Thyroid gland (tissue), 4 donors: ENCODE results near the gene SLC9A1. TPM values are rescaled to one million over a fixed set of nuclear protein-coding genes. Genes with fewer than 3 reads are reported as not detected.

ENCODE experiments used
- DNase-seq, 2 donors: peaks; one replicate each; pipeline ENCODE4 v3.0.0-alpha.2; 2019
- H3K27ac ChIP-seq, 3 donors: fragments of 200-600 bp; sonication (generic); 1 replicate in 2 of 3; 2 replicates in 1 of 3; pipeline ENCODE4 v1.5.1; 2016 to 2019; ENCODE audit warnings: mild to moderate bottlenecking in 1 of 3, moderate library complexity in 1 of 3
- H3K27me3 ChIP-seq: fragments of 200-600 bp; sonication (generic); one replicate; pipeline ENCODE4 v1.5.1; 2019
- H3K36me3 ChIP-seq, 2 donors: fragments of 200-600 bp; sonication (generic); one replicate each; pipeline ENCODE4 v1.5.1; 2016 to 2019
- H3K4me1 ChIP-seq, 2 donors: fragments of 200-600 bp; sonication (generic); one replicate each; pipeline ENCODE4 v1.5.1; 2017 to 2019
- H3K4me3 ChIP-seq, 3 donors: fragments of 200-600 bp; sonication (generic); replicated peaks in 1 of 3; 1 replicate in 2 of 3; 2 replicates in 1 of 3; pipeline ENCODE4 v1.5.1; 2016; ENCODE audit warnings: mild to moderate bottlenecking in 1 of 3
- H3K9me3 ChIP-seq: fragments of 200-600 bp; sonication (generic); one replicate; pipeline ENCODE4 v1.5.1; 2017
- POLR2A ChIP-seq, 2 donors: fragments of 450-650 bp; IDR thresholded peaks; one replicate each; pipeline ENCODE4 v1.6.1; 2017; ENCODE audit warnings: antibody characterized with exemption in 2 of 2, mild to moderate bottlenecking in 2 of 2, moderate library complexity in 1 of 2
- WGBS, 2 donors: methylation state at CpG; one replicate each; pipeline ENCODE4 v1.1.5; 2017; 5-methylcytosine and 5-hydroxymethylcytosine counted together
- intact Hi-C: fragments of 100-400 bp; cut with DNase I; formaldehyde crosslinking; loops from one replicate; pipeline ENCODE4 v1.15.1; 2023
- total RNA-seq, 4 donors: library from RNA; depleted of rRNA; stranded (reverse); fragments of >200 nt; gene quantifications; one replicate each; pipeline ENCODE4 v1.2.3, GENCODE V29; 2016
- TF ChIP-seq, protein P1 (sequence below), 6 experiments: fragments of 200-600 bp in 3 of 6; fragments of 450-650 bp in 3 of 6; sonication (generic) in 3 of 6; IDR thresholded peaks; one replicate each; pipeline ENCODE4 v1.5.1; 2016 to 2019; ENCODE audit warnings: antibody characterized with exemption in 6 of 6, mild to moderate bottlenecking in 2 of 6, inconsistent platforms in 1 of 6, moderate library complexity in 1 of 6

The SLC9A1 gene
- total RNA-seq, 4 donors from 2014 or later = 13.3 to 26.1 (median 19.9) TPM

DNA sequence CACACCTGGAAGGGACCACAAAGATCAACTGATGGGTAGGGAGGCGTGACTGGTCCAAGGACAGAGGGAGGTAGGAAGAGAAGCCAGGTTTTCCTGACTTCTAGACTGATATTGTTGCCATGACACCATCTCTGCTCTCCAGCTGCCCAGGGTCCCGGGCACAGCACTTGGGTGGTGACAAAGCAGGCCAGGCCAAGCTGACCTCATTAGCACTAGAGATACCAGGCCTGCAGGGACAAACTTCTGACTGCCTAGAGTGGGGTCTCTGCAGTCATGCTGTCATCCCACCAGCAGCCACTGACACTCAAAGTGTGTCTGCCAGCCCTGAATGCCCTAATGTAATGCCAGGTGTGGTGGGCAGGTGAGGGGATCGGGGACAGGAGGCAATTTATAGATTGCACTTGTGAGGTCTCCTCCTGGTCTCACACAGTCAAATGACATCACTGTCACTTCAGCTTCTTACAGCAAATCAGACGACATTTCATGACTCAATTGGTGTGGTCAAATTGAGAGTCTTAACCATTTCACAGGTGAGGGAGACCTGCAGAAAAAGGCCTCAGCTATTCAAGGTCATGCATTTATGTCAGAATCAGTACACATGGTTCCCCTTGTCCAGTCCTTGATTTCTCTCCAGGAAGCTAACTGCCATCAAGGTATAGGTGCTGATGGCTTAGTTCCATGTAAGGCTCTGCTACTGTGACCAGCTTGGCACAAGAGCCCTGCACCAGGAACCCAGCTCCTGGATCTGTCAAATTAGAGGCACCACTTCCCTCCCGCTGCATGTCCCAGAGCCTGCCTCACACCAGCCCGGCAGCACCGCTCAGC is 2.7 kb downstream of the SLC9A1 start:
- Histone ChIP-seq H3K27me3 (no peaks in the 10 kb centered on the region), H3K4me3 (peak overlapping the region in 1 of 3 donors; percentile 46), H3K27ac (peak overlapping the region; percentile 77 to 90 (median 87)), H3K9me3 (no peaks in the 10 kb centered on the region), H3K36me3 (no peaks in the 10 kb centered on the region), H3K4me1 (peaks cover 32 to 52% of the 10 kb centered on the region in 2 donors)
- DNase-seq = peak; percentile 34 to 45
- no peak for TF ChIP-seq POLR2A (IDR thresholded peaks at IDR 0.05)
- TF ChIP-seq, protein P1, sequence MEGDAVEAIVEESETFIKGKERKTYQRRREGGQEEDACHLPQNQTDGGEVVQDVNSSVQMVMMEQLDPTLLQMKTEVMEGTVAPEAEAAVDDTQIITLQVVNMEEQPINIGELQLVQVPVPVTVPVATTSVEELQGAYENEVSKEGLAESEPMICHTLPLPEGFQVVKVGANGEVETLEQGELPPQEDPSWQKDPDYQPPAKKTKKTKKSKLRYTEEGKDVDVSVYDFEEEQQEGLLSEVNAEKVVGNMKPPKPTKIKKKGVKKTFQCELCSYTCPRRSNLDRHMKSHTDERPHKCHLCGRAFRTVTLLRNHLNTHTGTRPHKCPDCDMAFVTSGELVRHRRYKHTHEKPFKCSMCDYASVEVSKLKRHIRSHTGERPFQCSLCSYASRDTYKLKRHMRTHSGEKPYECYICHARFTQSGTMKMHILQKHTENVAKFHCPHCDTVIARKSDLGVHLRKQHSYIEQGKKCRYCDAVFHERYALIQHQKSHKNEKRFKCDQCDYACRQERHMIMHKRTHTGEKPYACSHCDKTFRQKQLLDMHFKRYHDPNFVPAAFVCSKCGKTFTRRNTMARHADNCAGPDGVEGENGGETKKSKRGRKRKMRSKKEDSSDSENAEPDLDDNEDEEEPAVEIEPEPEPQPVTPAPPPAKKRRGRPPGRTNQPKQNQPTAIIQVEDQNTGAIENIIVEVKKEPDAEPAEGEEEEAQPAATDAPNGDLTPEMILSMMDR (IDR thresholded peaks at IDR 0.05) = no peak
- intact Hi-C loops = loop anchor here (5.0 to 10.0 kb wide), 2 partner anchors 40 to 83 kb away; partner anchors contain the start of gene WDTC1
- 66 to 72% methylated on average over 4 to 7 of the region's 7 CpGs for WGBS, 2 donors

- intact Hi-C loops = loop anchor here (5.0 to 10.0 kb wide), 2 partner anchors 38 to 84 kb away; partner anchors contain the start of gene WDTC1
- no peak for DNase-seq
- H3K4me3 ChIP-seq = no peak overlapping the region
- 82 to 91% methylated on average over 3 of the region's 3 CpGs for WGBS, 2 donors
- no peaks in the 10 kb centered on the region for H3K9me3 ChIP-seq
- H3K4me1 ChIP-seq = peaks cover 32 to 55% of the 10 kb centered on the region in 2 donors
- no peaks in the 10 kb centered on the region for H3K27me3 ChIP-seq
- H3K27ac ChIP-seq = no peak overlapping the region
- H3K36me3 ChIP-seq = no peaks in the 10 kb centered on the region
- TF ChIP-seq POLR2A (IDR thresholded peaks at IDR 0.05) = no peak
- TF ChIP-seq, protein P1 (IDR thresholded peaks at IDR 0.05) = no peak
Observed at GRCh38 chr1:27150641-27151040, 4.3 kb downstream of the SLC9A1 start.

GRCh38 chr1:27150183-27150582 is 4.7 kb downstream of the SLC9A1 start:
- Histone ChIP-seq H3K9me3 (no peaks in the 10 kb centered on the region), H3K4me1 (peaks cover 32 to 56% of the 10 kb centered on the region in 2 donors), H3K27me3 (no peaks in the 10 kb centered on the region), H3K27ac (no peak overlapping the region), H3K4me3 (no peak overlapping the region), H3K36me3 (no peaks in the 10 kb centered on the region)
- no peak for DNase-seq
- TF ChIP-seq, protein P1 (IDR thresholded peaks at IDR 0.05) = no peak
- no peak for TF ChIP-seq POLR2A (IDR thresholded peaks at IDR 0.05)
- intact Hi-C loops = loop anchor here (5.0 to 10.0 kb wide), 2 partner anchors 38 to 85 kb away; partner anchors contain the start of gene WDTC1
- WGBS, 2 donors = 93 to 96% methylated on average over 3 of the region's 3 CpGs

- 63 to 81% methylated on average over 4 of the region's 4 CpGs for WGBS, 2 donors
Observed at GRCh38 chr1:27149762-27150113, 5.2 kb downstream of the SLC9A1 start.

More at GRCh38 chr1:27149762-27150113, 5.2 kb downstream of the SLC9A1 start:
- intact Hi-C loops = loop anchor here (5.0 to 10.0 kb wide), 2 partner anchors 37 to 85 kb away; partner anchors contain the start of gene WDTC1
- no peaks in the 10 kb centered on the region for H3K9me3 ChIP-seq
- no peak overlapping the region for H3K27ac ChIP-seq
- peak; percentile 41 to 47 for DNase-seq
- H3K36me3 ChIP-seq = no peaks in the 10 kb centered on the region
- no peaks in the 10 kb centered on the region for H3K27me3 ChIP-seq
- TF ChIP-seq, protein P1 (IDR thresholded peaks at IDR 0.05) = no peak
- TF ChIP-seq POLR2A (IDR thresholded peaks at IDR 0.05) = no peak
- H3K4me1 ChIP-seq = peaks cover 32 to 59% of the 10 kb centered on the region in 2 donors
- no peak overlapping the region for H3K4me3 ChIP-seq
